GM23338 (cell line): ENCODE measurements around the gene FXR1. TPM values are rescaled to one million over a fixed set of nuclear protein-coding genes. Genes with fewer than 3 reads are reported as not detected.

ENCODE experiments used
- ATAC-seq: fragments of 200-7000 bp; cut with Tn5 transposase; 3 replicates; pipeline ENCODE4 v1.9.1; 2020
- DNase-seq: peaks from one replicate; pipeline ENCODE4 v3.0.0-alpha.2; 2015; ENCODE audit warnings: low spot score
- H2AFZ ChIP-seq: fragments of 200-600 bp; sonication (generic); 2 replicates; pipeline ENCODE4 v1.8.0; 2016; ENCODE audit warnings: antibody characterized with exemption, mild to moderate bottlenecking, moderate library complexity
- H3F3A ChIP-seq: fragments of 200-600 bp; sonication (generic); replicated peaks from 2 replicates; pipeline ENCODE4 v1.8.0; 2017; ENCODE audit warnings: antibody characterized with exemption, mixed run types, low read depth
- H3K27ac ChIP-seq: fragments of 200-600 bp; sonication (generic); 2 replicates; pipeline ENCODE4 v1.6.1; 2016; ENCODE audit warnings: low read depth
- H3K27me3 ChIP-seq: fragments of 200-600 bp; sonication (generic); 2 replicates; pipeline ENCODE4 v1.8.0; 2016; ENCODE audit warnings: mild to moderate bottlenecking, mixed run types, moderate library complexity; ENCODE audit not compliant: insufficient read depth
- H3K36me3 ChIP-seq: fragments of 200-600 bp; sonication (generic); 2 replicates; pipeline ENCODE4 v1.8.0; 2016; ENCODE audit warnings: mild to moderate bottlenecking; ENCODE audit not compliant: insufficient read depth
- H3K4me1 ChIP-seq: fragments of 200-600 bp; sonication (generic); 2 replicates; pipeline ENCODE4 v1.8.0; 2016; ENCODE audit warnings: mild to moderate bottlenecking, moderate library complexity; ENCODE audit not compliant: insufficient read depth
- H3K4me2 ChIP-seq: fragments of 200-600 bp; sonication (generic); 2 replicates; pipeline ENCODE4 v1.7.1; 2017; ENCODE audit warnings: mixed run types
- H3K4me3 ChIP-seq: fragments of 200-600 bp; sonication (generic); 2 replicates; pipeline ENCODE4 v1.6.1; 2016; ENCODE audit warnings: mixed run types
- H3K79me2 ChIP-seq: fragments of 200-600 bp; sonication (generic); replicated peaks from 2 replicates; pipeline ENCODE4 v1.8.0; 2017; ENCODE audit warnings: mild to moderate bottlenecking; ENCODE audit not compliant: insufficient read depth
- H3K9me2 ChIP-seq: fragments of 200-600 bp; sonication (generic); 2 replicates; pipeline ENCODE4 v1.8.0; 2017; ENCODE audit not compliant: insufficient read depth
- H4K20me1 ChIP-seq: fragments of 200-600 bp; sonication (generic); replicated peaks from 2 replicates; pipeline ENCODE4 v1.8.0; 2017; ENCODE audit warnings: mild to moderate bottlenecking; ENCODE audit not compliant: insufficient read depth
- H3K27ac Mint-ChIP-seq: 2 replicates; pipeline ENCODE4 v1.8.0; 2020; ENCODE audit warnings: inconsistent platforms, mild to moderate bottlenecking, moderate library complexity, mixed read lengths
- H3K27me3 Mint-ChIP-seq: 3 replicates; pipeline ENCODE4 v1.8.0; 2022; ENCODE audit warnings: low read depth, mild to moderate bottlenecking, moderate library complexity, mixed read lengths, inconsistent platforms; ENCODE audit not compliant: insufficient read depth, poor library complexity
- H3K36me3 Mint-ChIP-seq: 3 replicates; pipeline ENCODE4 v1.8.0; 2021; ENCODE audit warnings: low read depth, mild to moderate bottlenecking, inconsistent platforms, moderate library complexity, mixed read lengths
- H3K4me1 Mint-ChIP-seq: 3 replicates; pipeline ENCODE4 v1.8.0; 2020; ENCODE audit warnings: mild to moderate bottlenecking, inconsistent platforms, mixed read lengths
- H3K4me3 Mint-ChIP-seq: 3 replicates; pipeline ENCODE4 v1.8.0; 2021; ENCODE audit warnings: moderate library complexity, mild to moderate bottlenecking, inconsistent platforms, mixed read lengths
- H3K9me3 Mint-ChIP-seq: 3 replicates; pipeline ENCODE4 v1.8.0; 2020; ENCODE audit warnings: moderate library complexity, mild to moderate bottlenecking, inconsistent platforms, mixed read lengths
- ETS1 ChIP-seq: IDR thresholded peaks from 2 replicates; pipeline ENCODE4 v1.6.1; 2016; ENCODE audit warnings: antibody characterized with exemption
- EZH2 ChIP-seq: fragments of 200-600 bp; sonication (generic); IDR thresholded peaks from one replicate; pipeline ENCODE4 v1.8.0; 2017; ENCODE audit warnings: antibody characterized with exemption, mild to moderate bottlenecking, low read depth; ENCODE audit not compliant: unreplicated experiment
- EZH2phosphoT487 ChIP-seq: fragments of 200-600 bp; sonication (generic); IDR thresholded peaks from one replicate; pipeline ENCODE4 v1.8.1; 2018; ENCODE audit warnings: antibody characterized with exemption; ENCODE audit not compliant: unreplicated experiment
- JUNB ChIP-seq: IDR thresholded peaks from one replicate; pipeline ENCODE4 v1.6.1; 2016; ENCODE audit warnings: antibody characterized with exemption; ENCODE audit not compliant: unreplicated experiment
- NANOG ChIP-seq: IDR thresholded peaks from 2 replicates; pipeline ENCODE4 v1.6.1; 2016; ENCODE audit warnings: antibody characterized with exemption, borderline replicate concordance
- POLR2AphosphoS5 ChIP-seq: IDR thresholded peaks from 2 replicates; pipeline ENCODE4 v1.6.1; 2016; ENCODE audit warnings: antibody characterized with exemption, low read depth
- STAT1 ChIP-seq: IDR thresholded peaks from one replicate; pipeline ENCODE4 v1.6.1; 2016; ENCODE audit warnings: antibody characterized with exemption; ENCODE audit not compliant: unreplicated experiment
- ZNF114 ChIP-seq: fragments of 250-450 bp; sonication (Bioruptor Pico); IDR thresholded peaks from 2 replicates; pipeline ENCODE4 v1.5.0; 2020; ENCODE audit warnings: mild to moderate bottlenecking, moderate library complexity
- ZNF331 ChIP-seq: fragments of 250-450 bp; sonication (Bioruptor Pico); IDR thresholded peaks from 2 replicates; pipeline ENCODE4 v1.5.0; 2020; ENCODE audit warnings: low read depth, mild to moderate bottlenecking, moderate library complexity
- polyA plus RNA-seq: library from polyadenylated mRNA; unstranded; fragments of >200 nt; fragmentation: Nextera tagmentation; extraction: Ambion mirVana; gene quantifications from 2 replicates; pipeline ENCODE4 v1.2.1, GENCODE V29; 2016
- total RNA-seq: library from RNA; depleted of rRNA; stranded (reverse); fragments of >200 nt; shearing (Covaris generic); gene quantifications from 2 replicates; pipeline ENCODE4 v1.2.3, GENCODE V29; 2014
- TF ChIP-seq, protein P1 (sequence below): fragments of 250-450 bp; sonication (Bioruptor Pico); IDR thresholded peaks from 2 replicates; pipeline ENCODE4 v1.5.0; 2020; ENCODE audit warnings: mild to moderate bottlenecking, moderate library complexity

Gene FXR1
- total and polyA plus RNA-seq, 2 experiments from 2014 or later, result 136 to 228 TPM

DNA sequence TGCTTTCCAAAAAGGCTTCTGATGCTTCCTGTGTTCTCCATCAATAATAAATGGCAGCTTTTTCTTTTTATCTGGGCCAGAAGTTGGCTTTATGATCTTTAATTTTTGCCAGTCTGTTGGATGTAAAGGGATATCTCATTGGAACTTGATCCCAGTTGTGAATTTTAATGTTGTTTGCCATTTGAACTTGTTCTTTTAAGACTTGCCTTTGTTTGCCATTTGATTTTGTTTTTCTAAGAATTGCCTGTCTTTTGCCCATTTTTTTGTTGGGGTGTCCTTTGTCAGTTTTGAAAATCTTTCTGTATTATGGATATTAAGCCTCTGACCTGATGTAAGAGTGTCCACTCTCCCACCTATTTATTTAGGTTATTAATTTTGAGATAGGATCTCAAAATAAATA lies 9.8 kb downstream of the FXR1 start (continued):
- TF ChIP-seq POLR2AphosphoS5 (no peak), JUNB (no peak), EZH2 (no peak), STAT1 (no peak)
- TF ChIP-seq, protein P1, sequence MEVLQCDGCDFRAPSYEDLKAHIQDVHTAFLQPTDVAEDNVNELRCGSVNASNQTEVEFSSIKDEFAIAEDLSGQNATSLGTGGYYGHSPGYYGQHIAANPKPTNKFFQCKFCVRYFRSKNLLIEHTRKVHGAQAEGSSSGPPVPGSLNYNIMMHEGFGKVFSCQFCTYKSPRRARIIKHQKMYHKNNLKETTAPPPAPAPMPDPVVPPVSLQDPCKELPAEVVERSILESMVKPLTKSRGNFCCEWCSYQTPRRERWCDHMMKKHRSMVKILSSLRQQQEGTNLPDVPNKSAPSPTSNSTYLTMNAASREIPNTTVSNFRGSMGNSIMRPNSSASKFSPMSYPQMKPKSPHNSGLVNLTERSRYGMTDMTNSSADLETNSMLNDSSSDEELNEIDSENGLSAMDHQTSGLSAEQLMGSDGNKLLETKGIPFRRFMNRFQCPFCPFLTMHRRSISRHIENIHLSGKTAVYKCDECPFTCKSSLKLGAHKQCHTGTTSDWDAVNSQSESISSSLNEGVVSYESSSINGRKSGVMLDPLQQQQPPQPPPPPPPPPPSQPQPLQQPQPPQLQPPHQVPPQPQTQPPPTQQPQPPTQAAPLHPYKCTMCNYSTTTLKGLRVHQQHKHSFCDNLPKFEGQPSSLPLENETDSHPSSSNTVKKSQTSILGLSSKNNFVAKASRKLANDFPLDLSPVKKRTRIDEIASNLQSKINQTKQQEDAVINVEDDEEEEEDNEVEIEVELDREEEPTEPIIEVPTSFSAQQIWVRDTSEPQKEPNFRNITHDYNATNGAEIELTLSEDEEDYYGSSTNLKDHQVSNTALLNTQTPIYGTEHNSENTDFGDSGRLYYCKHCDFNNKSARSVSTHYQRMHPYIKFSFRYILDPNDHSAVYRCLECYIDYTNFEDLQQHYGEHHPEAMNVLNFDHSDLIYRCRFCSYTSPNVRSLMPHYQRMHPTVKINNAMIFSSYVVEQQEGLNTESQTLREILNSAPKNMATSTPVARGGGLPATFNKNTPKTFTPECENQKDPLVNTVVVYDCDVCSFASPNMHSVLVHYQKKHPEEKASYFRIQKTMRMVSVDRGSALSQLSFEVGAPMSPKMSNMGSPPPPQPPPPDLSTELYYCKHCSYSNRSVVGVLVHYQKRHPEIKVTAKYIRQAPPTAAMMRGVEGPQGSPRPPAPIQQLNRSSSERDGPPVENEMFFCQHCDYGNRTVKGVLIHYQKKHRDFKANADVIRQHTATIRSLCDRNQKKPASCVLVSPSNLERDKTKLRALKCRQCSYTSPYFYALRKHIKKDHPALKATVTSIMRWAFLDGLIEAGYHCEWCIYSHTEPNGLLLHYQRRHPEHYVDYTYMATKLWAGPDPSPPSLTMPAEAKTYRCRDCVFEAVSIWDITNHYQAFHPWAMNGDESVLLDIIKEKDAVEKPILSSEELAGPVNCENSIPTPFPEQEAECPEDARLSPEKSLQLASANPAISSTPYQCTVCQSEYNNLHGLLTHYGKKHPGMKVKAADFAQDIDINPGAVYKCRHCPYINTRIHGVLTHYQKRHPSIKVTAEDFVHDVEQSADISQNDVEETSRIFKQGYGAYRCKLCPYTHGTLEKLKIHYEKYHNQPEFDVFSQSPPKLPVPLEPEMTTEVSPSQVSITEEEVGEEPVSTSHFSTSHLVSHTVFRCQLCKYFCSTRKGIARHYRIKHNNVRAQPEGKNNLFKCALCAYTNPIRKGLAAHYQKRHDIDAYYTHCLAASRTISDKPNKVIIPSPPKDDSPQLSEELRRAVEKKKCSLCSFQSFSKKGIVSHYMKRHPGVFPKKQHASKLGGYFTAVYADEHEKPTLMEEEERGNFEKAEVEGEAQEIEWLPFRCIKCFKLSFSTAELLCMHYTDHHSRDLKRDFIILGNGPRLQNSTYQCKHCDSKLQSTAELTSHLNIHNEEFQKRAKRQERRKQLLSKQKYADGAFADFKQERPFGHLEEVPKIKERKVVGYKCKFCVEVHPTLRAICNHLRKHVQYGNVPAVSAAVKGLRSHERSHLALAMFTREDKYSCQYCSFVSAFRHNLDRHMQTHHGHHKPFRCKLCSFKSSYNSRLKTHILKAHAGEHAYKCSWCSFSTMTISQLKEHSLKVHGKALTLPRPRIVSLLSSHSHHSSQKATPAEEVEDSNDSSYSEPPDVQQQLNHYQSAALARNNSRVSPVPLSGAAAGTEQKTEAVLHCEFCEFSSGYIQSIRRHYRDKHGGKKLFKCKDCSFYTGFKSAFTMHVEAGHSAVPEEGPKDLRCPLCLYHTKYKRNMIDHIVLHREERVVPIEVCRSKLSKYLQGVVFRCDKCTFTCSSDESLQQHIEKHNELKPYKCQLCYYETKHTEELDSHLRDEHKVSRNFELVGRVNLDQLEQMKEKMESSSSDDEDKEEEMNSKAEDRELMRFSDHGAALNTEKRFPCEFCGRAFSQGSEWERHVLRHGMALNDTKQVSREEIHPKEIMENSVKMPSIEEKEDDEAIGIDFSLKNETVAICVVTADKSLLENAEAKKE (CRISPR knock-in tag), result no peak

DNA sequence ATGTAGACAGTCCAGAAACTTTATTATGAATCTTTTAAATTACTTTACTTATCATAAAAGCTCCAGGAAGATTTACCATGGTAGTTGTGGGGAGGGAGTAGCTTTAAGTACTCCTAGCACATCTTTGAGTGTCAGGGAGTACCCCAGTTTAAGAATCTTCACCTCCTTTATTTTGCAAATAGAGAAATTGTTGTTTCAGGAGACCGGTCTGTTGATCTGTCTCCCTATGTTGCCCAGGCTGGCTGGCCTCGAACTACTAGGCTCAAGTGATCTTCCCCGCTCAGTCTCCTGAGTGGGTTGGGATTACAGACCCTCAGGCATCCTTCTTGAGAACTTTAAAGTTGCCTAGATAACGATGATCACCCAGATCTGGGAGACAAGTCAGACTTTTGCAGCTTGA lies 11.1 kb downstream of the FXR1 start:
- Histone ChIP-seq H3F3A (no peaks in the 10 kb centered on the region), H3K79me2 (peaks cover 100% of the 10 kb centered on the region), H3K36me3 (no peaks in the 10 kb centered on the region), H4K20me1 (peaks cover 80% of the 10 kb centered on the region), H3K4me1 (peaks cover 56% of the 10 kb centered on the region), H3K27me3 (no peaks in the 10 kb centered on the region), H3K4me2 (peak overlapping the region; percentile 70), H3K27ac (peak overlapping the region; percentile 66), H2AFZ (no peak overlapping the region), H3K9me2 (no peaks in the 10 kb centered on the region), H3K4me3 (peak overlapping the region; percentile 30; the same call in 1 of the 2 replicates)
- peaks cover 14% of the 10 kb centered on the region for H3K36me3 Mint-ChIP-seq
- no peaks in the 10 kb centered on the region for H3K27me3 Mint-ChIP-seq
- H3K9me3 Mint-ChIP-seq, result no peaks in the 10 kb centered on the region
- peak; percentile 59 for ATAC-seq
- H3K4me3 Mint-ChIP-seq, result no peak overlapping the region
- peaks cover 43% of the 10 kb centered on the region for H3K4me1 Mint-ChIP-seq
- no peak overlapping the region for H3K27ac Mint-ChIP-seq
- peak; percentile 23 for DNase-seq
- TF ChIP-seq ZNF331 (CRISPR knock-in tag), result no peak
- TF ChIP-seq ZNF114 (CRISPR knock-in tag), result no peak
- no peak for TF ChIP-seq JUNB
- TF ChIP-seq, protein P1 (CRISPR knock-in tag), result no peak
- no peak for TF ChIP-seq STAT1
- no peak for TF ChIP-seq EZH2phosphoT487
- TF ChIP-seq ETS1, result no peak
- no peak for TF ChIP-seq NANOG
